Neural progenitor cell (in vitro differentiated cells): ENCODE data around the gene KIF26A.

Experiments used
- EZH2 ChIP-seq: fragments of 200-600 bp; sonication (generic); IDR thresholded peaks from 2 replicates; pipeline ENCODE4 v1.6.1; 2017; ENCODE audit warnings: antibody characterized with exemption, mild to moderate bottlenecking, moderate library complexity
- TF ChIP-seq, protein P1 (sequence below): fragments of 200-600 bp; sonication (generic); IDR thresholded peaks from 2 replicates; pipeline ENCODE4 v1.5.1; 2017; ENCODE audit warnings: antibody characterized with exemption, mild to moderate bottlenecking

- no peak for TF ChIP-seq EZH2
- TF ChIP-seq, protein P1, sequence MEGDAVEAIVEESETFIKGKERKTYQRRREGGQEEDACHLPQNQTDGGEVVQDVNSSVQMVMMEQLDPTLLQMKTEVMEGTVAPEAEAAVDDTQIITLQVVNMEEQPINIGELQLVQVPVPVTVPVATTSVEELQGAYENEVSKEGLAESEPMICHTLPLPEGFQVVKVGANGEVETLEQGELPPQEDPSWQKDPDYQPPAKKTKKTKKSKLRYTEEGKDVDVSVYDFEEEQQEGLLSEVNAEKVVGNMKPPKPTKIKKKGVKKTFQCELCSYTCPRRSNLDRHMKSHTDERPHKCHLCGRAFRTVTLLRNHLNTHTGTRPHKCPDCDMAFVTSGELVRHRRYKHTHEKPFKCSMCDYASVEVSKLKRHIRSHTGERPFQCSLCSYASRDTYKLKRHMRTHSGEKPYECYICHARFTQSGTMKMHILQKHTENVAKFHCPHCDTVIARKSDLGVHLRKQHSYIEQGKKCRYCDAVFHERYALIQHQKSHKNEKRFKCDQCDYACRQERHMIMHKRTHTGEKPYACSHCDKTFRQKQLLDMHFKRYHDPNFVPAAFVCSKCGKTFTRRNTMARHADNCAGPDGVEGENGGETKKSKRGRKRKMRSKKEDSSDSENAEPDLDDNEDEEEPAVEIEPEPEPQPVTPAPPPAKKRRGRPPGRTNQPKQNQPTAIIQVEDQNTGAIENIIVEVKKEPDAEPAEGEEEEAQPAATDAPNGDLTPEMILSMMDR, result no peak
These were observed 91.2 kb downstream of the KIF26A start for GRCh38 chr14:104229534-104230055.
